ENCODE data around the gene PRRT2.
"Not testable (repeated sequence)": the region's sequence is repeated elsewhere in the genome, so short reads cannot be mapped to it uniquely, and the experiment has no call there.

Gene PRRT2

GRCh38 chr16:29811896-29812665 lies at the start of gene PRRT2:
TSS of gene PRRT2 (plus strand) at chr16:29812193. CDS start at chr16:29813055, 862 bp downstream.
- DNase-seq (ENCODE audit: low read depth) = no peak

- DNase-seq (ENCODE audit: low read depth) = no peak
Measured at GRCh38 chr16:29763326-29763725, 48.7 kb upstream of the PRRT2 start.

- no peak for DNase-seq (ENCODE audit: low read depth)
Measured at GRCh38 chr16:29765167-29766032, 46.6 kb upstream of the PRRT2 start.

GRCh38 chr16:29766571-29766970 lies 45.4 kb upstream of the PRRT2 start:
- DNase-seq (ENCODE audit: low read depth) = no peak

GRCh38 chr16:29767062-29767461 lies 44.9 kb upstream of the PRRT2 start:
- no peak for DNase-seq (ENCODE audit: low read depth)

GRCh38 chr16:29769507-29769906 lies 42.5 kb upstream of the PRRT2 start:
- no peak for DNase-seq (ENCODE audit: low read depth)

GRCh38 chr16:29770250-29770929 lies 41.6 kb upstream of the PRRT2 start:
- no peak for DNase-seq (ENCODE audit: low read depth)

GRCh38 chr16:29772330-29772729 lies 39.7 kb upstream of the PRRT2 start:
- not testable (repeated sequence) for DNase-seq (ENCODE audit: low read depth)

GRCh38 chr16:29774730-29775129 lies 37.3 kb upstream of the PRRT2 start:
- DNase-seq (ENCODE audit: low read depth) = no peak

GRCh38 chr16:29775742-29776408 lies 36.1 kb upstream of the PRRT2 start:
- no peak for DNase-seq (ENCODE audit: low read depth)

- DNase-seq (ENCODE audit: low read depth) = no peak
Measured at GRCh38 chr16:29777576-29778350, 34.2 kb upstream of the PRRT2 start, which contains the start of gene ZG16. TSS of gene ZG16 (plus strand) at chr16:29778256. CDS start at chr16:29779267, 1,011 bp downstream.

GRCh38 chr16:29779474-29779873 lies 32.5 kb upstream of the PRRT2 start:
- no peak for DNase-seq (ENCODE audit: low read depth)

- DNase-seq (ENCODE audit: low read depth) = not testable (repeated sequence)
Measured at GRCh38 chr16:29783094-29783953, 28.7 kb upstream of the PRRT2 start.

- no peak for DNase-seq (ENCODE audit: low read depth)
Measured at GRCh38 chr16:29784157-29784556, 27.8 kb upstream of the PRRT2 start.

- peak; percentile 60 for DNase-seq (ENCODE audit: low read depth)
Measured at GRCh38 chr16:29784901-29785500, 27.0 kb upstream of the PRRT2 start.

- DNase-seq (ENCODE audit: low read depth) = not testable (repeated sequence)
Measured at GRCh38 chr16:29787155-29787554, 24.8 kb upstream of the PRRT2 start.

GRCh38 chr16:29789775-29790182 lies 22.2 kb upstream of the PRRT2 start:
- no peak for DNase-seq (ENCODE audit: low read depth)

- DNase-seq (ENCODE audit: low read depth) = peak; percentile 99
Measured at GRCh38 chr16:29790183-29790948, 21.6 kb upstream of the PRRT2 start, which contains the start of gene KIF22. TSS of gene KIF22 (plus strand) at chr16:29790751. CDS start at chr16:29790760, 9 bp downstream.
